ENCODE measurements around the gene CPA1.

The CPA1 gene

DNA sequence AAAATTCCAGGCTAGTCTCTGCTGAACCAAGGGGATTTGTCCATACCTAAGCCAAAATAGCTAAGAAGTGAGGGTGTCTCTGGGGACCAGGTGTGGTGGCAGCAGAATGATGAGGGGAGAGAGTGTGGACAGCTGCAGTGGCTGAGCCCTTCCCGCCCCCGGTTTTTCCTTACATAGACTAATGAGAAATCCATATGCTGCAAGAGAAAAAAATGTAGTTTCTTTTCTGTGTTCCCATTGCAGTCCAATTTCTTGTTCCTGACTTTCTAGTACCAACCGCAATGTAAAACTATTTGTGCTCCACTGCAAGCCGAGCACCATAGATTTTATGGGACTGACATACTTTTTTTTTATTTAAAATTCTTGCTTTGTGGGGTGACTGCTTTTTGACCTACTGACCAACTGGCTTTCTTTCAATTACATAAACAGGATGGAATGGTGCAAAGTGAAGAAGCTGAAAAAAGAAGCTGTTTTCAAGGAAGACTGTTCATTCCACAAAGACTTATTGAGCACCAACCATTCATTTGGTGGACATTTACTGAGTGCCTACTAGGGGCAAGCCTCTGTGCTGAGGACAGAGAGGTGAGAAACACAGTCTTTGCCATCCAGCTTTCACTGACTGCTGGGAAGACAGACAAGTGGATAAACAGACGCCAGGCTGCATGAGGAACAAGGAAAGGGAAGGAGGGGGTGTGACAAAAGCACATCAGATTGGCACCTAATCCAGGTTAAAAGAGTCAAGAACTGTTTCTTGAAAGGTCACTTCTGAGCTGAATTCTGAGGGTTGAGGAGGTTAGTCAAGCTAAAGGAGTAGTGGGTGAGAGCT is 50.8 kb downstream of the CPA1 start:
- no peak for DNase-seq

DNA sequence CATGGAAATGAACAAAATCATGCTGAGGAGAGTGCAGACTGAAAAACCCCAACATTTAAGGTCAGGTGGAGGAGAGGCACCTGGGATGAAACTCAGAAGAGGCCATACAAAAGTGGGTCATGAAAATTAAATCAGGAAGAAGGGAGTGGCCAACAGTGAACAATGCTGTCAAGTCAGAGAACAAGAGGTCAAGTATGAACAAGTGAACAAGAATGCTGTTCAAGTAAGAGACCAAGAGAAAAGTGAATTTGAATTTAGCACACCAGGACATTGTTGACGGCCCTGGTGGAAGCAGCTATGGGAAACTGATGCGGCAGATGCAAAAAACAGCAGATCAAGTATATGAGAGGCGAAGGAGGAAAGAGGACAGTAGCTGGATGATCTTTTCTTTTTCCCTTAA is 52.6 kb downstream of the CPA1 start:
- DNase-seq: no peak

DNA sequence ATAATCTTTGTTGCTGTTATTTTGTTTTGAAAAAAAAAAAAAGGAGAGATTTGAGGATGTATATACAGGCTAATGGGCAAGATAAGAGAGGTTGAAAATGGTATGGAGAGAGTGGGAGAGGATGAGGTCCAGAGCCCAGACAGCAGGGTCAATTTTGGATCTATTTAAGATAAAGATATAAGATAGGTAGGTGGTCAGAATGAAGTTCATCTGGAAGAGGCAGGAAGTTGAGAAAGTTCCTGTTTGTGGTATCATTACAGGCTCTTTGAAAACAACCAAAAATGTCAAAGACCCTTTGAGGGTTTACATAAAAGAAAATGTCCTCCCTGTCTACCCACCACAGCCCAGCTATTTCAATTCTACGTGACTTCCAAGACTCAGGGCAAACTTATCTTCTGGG is 53.0 kb downstream of the CPA1 start:
- DNase-seq: no peak

DNA sequence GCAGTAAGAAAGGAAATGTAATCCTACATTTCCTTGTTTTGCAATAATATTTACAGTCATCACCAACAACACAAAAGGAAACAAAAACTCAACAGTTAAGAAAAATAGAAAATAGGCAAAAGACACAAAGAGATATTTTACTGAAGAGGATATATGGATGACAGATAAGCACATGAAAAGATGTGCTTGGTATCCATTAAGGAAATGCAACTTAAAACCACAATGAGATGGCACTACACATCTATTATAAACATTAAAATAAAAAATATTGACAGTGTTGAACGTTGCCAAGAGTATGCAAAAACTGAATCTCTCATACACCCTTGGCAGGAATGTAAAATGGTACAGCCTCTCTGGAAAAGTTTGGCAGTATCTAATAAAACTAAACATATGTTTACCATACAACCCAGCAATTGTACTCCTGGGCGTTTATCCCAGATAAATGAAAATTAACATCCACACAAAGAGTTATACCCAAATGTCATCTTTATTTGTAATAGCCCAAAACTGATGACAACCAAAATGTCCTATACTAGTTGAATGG is 55.1 kb downstream of the CPA1 start:
- no peak for DNase-seq

DNA sequence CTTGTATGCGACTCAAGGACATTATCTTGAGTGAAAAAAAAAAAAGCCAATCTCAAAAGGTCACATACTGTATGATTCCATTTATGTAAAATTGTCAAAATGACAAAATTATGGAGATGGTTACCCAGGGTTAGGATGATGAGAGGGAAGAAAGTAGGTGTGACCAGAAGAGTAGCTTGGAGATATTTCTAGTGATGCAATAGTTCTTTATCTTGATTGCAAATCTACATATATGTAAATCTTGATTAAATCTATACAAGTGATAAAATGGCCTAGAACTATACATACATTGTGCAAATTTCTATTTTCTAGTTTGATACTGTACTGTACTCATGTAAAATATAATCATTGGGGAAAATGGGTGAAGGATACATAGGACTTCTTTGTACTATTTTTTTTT is 56.0 kb downstream of the CPA1 start:
- DNase-seq: no peak

Data from T-helper 2 cell (primary cell).